ENCODE measurements around the gene GGA2.
"Not testable (repeated sequence)": the region's sequence is repeated elsewhere in the genome, so short reads cannot be mapped to it uniquely, and the experiment has no call there.

GGA2 gene

GRCh38 chr16:23466162-23466885 is 44.0 kb downstream of the GGA2 start:
- no peak for DNase-seq

- DNase-seq: no peak
These were observed 45.1 kb downstream of the GGA2 start for GRCh38 chr16:23465179-23465578.

- no peak for DNase-seq
These were observed 46.1 kb downstream of the GGA2 start for GRCh38 chr16:23464196-23464595.

GRCh38 chr16:23462994-23463393 is 47.3 kb downstream of the GGA2 start:
- not testable (repeated sequence) for DNase-seq

GRCh38 chr16:23453338-23454052 is 56.8 kb downstream of the GGA2 start:
- DNase-seq: no peak

- peak; percentile 86 for DNase-seq
These were observed 57.5 kb downstream of the GGA2 start, which contains the start of gene COG7 for GRCh38 chr16:23452572-23453337. Gene COG7, minus strand, starts transcription at chr16:23453189. Its CDS starts 195 bp downstream, at chr16:23452994.

- no peak for DNase-seq
These were observed 58.1 kb downstream of the GGA2 start for GRCh38 chr16:23452221-23452571.

GRCh38 chr16:23448392-23448791 is 61.9 kb downstream of the GGA2 start:
- DNase-seq: no peak

- not testable (repeated sequence) for DNase-seq
These were observed 72.8 kb downstream of the GGA2 start for GRCh38 chr16:23437542-23437941.

GRCh38 chr16:23436951-23437350 is 73.3 kb downstream of the GGA2 start:
- DNase-seq: no peak

GRCh38 chr16:23435500-23435899 is 74.8 kb downstream of the GGA2 start:
- peak; percentile 72 for DNase-seq

GRCh38 chr16:23434380-23434779 is 75.9 kb downstream of the GGA2 start:
- peak; percentile 7 for DNase-seq

GRCh38 chr16:23433261-23433920 is 76.9 kb downstream of the GGA2 start:
- DNase-seq: no peak

- DNase-seq: no peak
These were observed 77.8 kb downstream of the GGA2 start for GRCh38 chr16:23432176-23433128.

GRCh38 chr16:23428351-23428750 is 81.9 kb downstream of the GGA2 start:
- no peak for DNase-seq

- DNase-seq: no peak
These were observed 85.9 kb downstream of the GGA2 start for GRCh38 chr16:23424292-23424958.

GRCh38 chr16:23423496-23424049 is 86.7 kb downstream of the GGA2 start:
- DNase-seq: no peak

- DNase-seq: no peak
These were observed 90.3 kb downstream of the GGA2 start for GRCh38 chr16:23420011-23420410.

- no peak for DNase-seq
These were observed 93.5 kb downstream of the GGA2 start for GRCh38 chr16:23416816-23417215.

- DNase-seq: no peak
These were observed 95.6 kb downstream of the GGA2 start for GRCh38 chr16:23414731-23415130.

Measured in CD4-positive, alpha-beta T cell treated with Interleukin-17A for 4 hours (primary cell).